Kidney epithelial cell (primary cell): ENCODE measurements around the gene CPLX1. TPM values are rescaled to one million over a fixed set of nuclear protein-coding genes. Genes with fewer than 3 reads are reported as not detected.
A peak's percentile ranks its signal among the peaks of the same experiment; 100 is the strongest.
"Not testable (repeated sequence)": the region's sequence is repeated elsewhere in the genome, so short reads cannot be mapped to it uniquely, and the experiment has no call there.

Source experiments
- DNase-seq: peaks from one replicate; pipeline ENCODE4 v3.0.0-alpha.2; 2010; ENCODE audit warnings: low read depth
- H3K27me3 ChIP-seq: 2 replicates; pipeline ENCODE4 v1.6.0; 2011; ENCODE audit warnings: low read length; ENCODE audit not compliant: control insufficient read depth, insufficient read depth
- H3K36me3 ChIP-seq: 2 replicates; pipeline ENCODE4 v1.5.1; 2011; ENCODE audit warnings: low read length; ENCODE audit not compliant: control insufficient read depth, insufficient read depth
- H3K4me3 ChIP-seq: 2 replicates; pipeline ENCODE4 v1.5.1; 2011; ENCODE audit warnings: low read depth, mild to moderate bottlenecking, control low read depth, low read length
- CTCF ChIP-seq: IDR thresholded peaks from 2 replicates; pipeline ENCODE4 v1.5.1; 2011; ENCODE audit warnings: mild to moderate bottlenecking, moderate library complexity, low read length, control low read depth, inconsistent platforms; ENCODE audit not compliant: insufficient read depth, poor library complexity, severe bottlenecking
- total RNA-seq: library from RNA; depleted of rRNA; stranded (reverse); fragments of >200 nt; gene quantifications from 2 replicates; pipeline ENCODE4 v1.2.3, GENCODE V29; 2015

CPLX1 gene
- total RNA-seq, 1 donor from 2014 or later, result 0.17 TPM

- peaks cover 41% of the 10 kb centered on the region for H3K27me3 ChIP-seq
- H3K4me3 ChIP-seq, result no peak overlapping the region
- TF ChIP-seq CTCF, result no peak
- peak; percentile 23 for DNase-seq
- H3K36me3 ChIP-seq, result no peaks in the 10 kb centered on the region
Observed at GRCh38 chr4:815464-816146, 10.3 kb downstream of the CPLX1 start.

GRCh38 chr4:814312-814850 is 11.5 kb downstream of the CPLX1 start:
- DNase-seq, result no peak
- TF ChIP-seq CTCF, result no peak
- H3K27me3 ChIP-seq, result peaks cover 32% of the 10 kb centered on the region
- H3K4me3 ChIP-seq, result no peak overlapping the region
- no peaks in the 10 kb centered on the region for H3K36me3 ChIP-seq

GRCh38 chr4:813900-814299 is 12.0 kb downstream of the CPLX1 start:
- no peak for TF ChIP-seq CTCF
- peaks cover 30% of the 10 kb centered on the region for H3K27me3 ChIP-seq
- DNase-seq, result no peak
- H3K4me3 ChIP-seq, result no peak overlapping the region
- no peaks in the 10 kb centered on the region for H3K36me3 ChIP-seq

GRCh38 chr4:808860-809570 is 16.9 kb downstream of the CPLX1 start:
- peaks cover 11% of the 10 kb centered on the region for H3K27me3 ChIP-seq
- H3K4me3 ChIP-seq, result no peak overlapping the region
- TF ChIP-seq CTCF, result no peak
- no peak for DNase-seq
- H3K36me3 ChIP-seq, result no peaks in the 10 kb centered on the region

GRCh38 chr4:807792-808191 is 18.1 kb downstream of the CPLX1 start:
- no peak for DNase-seq
- H3K27me3 ChIP-seq, result peaks cover 4% of the 10 kb centered on the region
- no peaks in the 10 kb centered on the region for H3K36me3 ChIP-seq
- TF ChIP-seq CTCF, result no peak
- H3K4me3 ChIP-seq, result no peak overlapping the region

GRCh38 chr4:806979-807378 is 18.9 kb downstream of the CPLX1 start:
- not testable (repeated sequence) for H3K36me3 ChIP-seq, H3K4me3 ChIP-seq, DNase-seq, H3K27me3 ChIP-seq
